Liver (tissue), 9 donors: ENCODE data around the gene MEAK7. TPM values are rescaled to one million over a fixed set of nuclear protein-coding genes. Genes with fewer than 3 reads are reported as not detected.

Source experiments
- DNase-seq: peaks from one replicate; pipeline ENCODE4 v3.0.0-alpha.2; 2017; ENCODE audit warnings: low spot score
- H3K27ac ChIP-seq, 2 donors: one replicate each; pipeline ENCODE4 v1.7.0; 2013; ENCODE audit warnings: inconsistent platforms in 2 of 2, low read length in 2 of 2, control low read depth in 1 of 2, low read depth in 1 of 2, mild to moderate bottlenecking in 1 of 2
- H3K27me3 ChIP-seq, 4 donors: one replicate each; pipeline versions ENCODE4 v1.6.1 to v1.7.0; 2013; ENCODE audit warnings: low read length in 3 of 4, inconsistent platforms in 1 of 4, mild to moderate bottlenecking in 1 of 4, moderate library complexity in 1 of 4; ENCODE audit not compliant: control insufficient read depth in 4 of 4, insufficient read depth in 4 of 4
- H3K36me3 ChIP-seq, 4 donors: one replicate each; pipeline versions ENCODE4 v1.6.1 to v1.7.0; 2013; ENCODE audit warnings: low read length in 3 of 4, mild to moderate bottlenecking in 3 of 4, low read depth in 1 of 4, moderate library complexity in 1 of 4; ENCODE audit not compliant: control insufficient read depth in 4 of 4, insufficient read depth in 3 of 4
- H3K4me1 ChIP-seq, 4 donors: one replicate each; pipeline versions ENCODE4 v1.6.1 to v1.7.0; 2013; ENCODE audit warnings: low read length in 3 of 4, mild to moderate bottlenecking in 3 of 4, moderate library complexity in 1 of 4; ENCODE audit not compliant: control insufficient read depth in 4 of 4, insufficient read depth in 4 of 4
- H3K4me3 ChIP-seq, 3 donors: one replicate each; pipeline versions ENCODE4 v1.6.1 to v1.7.0; 2013; ENCODE audit warnings: low read length in 3 of 3, control low read depth in 1 of 3, low read depth in 1 of 3, mild to moderate bottlenecking in 1 of 3
- H3K9ac ChIP-seq, 2 donors: one replicate each; pipeline ENCODE4 v1.7.0; 2013; ENCODE audit warnings: low read length in 2 of 2, mild to moderate bottlenecking in 2 of 2, moderate library complexity in 2 of 2, control low read depth in 1 of 2, low read depth in 1 of 2
- H3K9me3 ChIP-seq, 4 donors: one replicate each; pipeline versions ENCODE4 v1.6.1 to v1.7.0; 2013; ENCODE audit warnings: low read length in 3 of 4; ENCODE audit not compliant: control insufficient read depth in 4 of 4
- ATF3 ChIP-seq: IDR thresholded peaks from 2 replicates; pipeline ENCODE4 v1.6.1; 2016; ENCODE audit warnings: antibody characterized with exemption
- CTCF ChIP-seq: fragments of 150-350 bp; IDR thresholded peaks from 2 replicates; pipeline ENCODE4 v1.5.1; 2017; ENCODE audit warnings: improper control_type of control experiment, low read depth, low read length; ENCODE audit not compliant: missing input control
- EGR1 ChIP-seq, 2 donors: IDR thresholded peaks; 2 replicates each; pipeline ENCODE4 v1.6.1; 2016 to 2018; ENCODE audit warnings: antibody characterized with exemption in 2 of 2, low read depth in 2 of 2
- FOXA1 ChIP-seq: IDR thresholded peaks from 2 replicates; pipeline ENCODE4 v1.6.1; 2016; ENCODE audit warnings: antibody characterized with exemption
- FOXA2 ChIP-seq: IDR thresholded peaks from 2 replicates; pipeline ENCODE4 v1.6.1; 2016; ENCODE audit warnings: antibody characterized with exemption
- GABPA ChIP-seq, 2 donors: IDR thresholded peaks in 1 of 2; conservative IDR thresholded peaks in 1 of 2; 2 replicates each; pipeline ENCODE4 v1.6.1; 2016; ENCODE audit warnings: antibody characterized with exemption in 2 of 2, mild to moderate bottlenecking in 1 of 2, moderate library complexity in 1 of 2
- HNF4A ChIP-seq, 2 donors: conservative IDR thresholded peaks; 2 replicates each; pipeline ENCODE4 v1.6.1; 2016; ENCODE audit warnings: antibody characterized with exemption in 2 of 2, mild to moderate bottlenecking in 2 of 2
- JUND ChIP-seq, 2 donors: IDR thresholded peaks; 2 replicates each; pipeline ENCODE4 v1.6.1; 2016; ENCODE audit warnings: antibody characterized with exemption in 2 of 2
- NR2F2 ChIP-seq: IDR thresholded peaks from 2 replicates; pipeline ENCODE4 v1.6.1; 2016; ENCODE audit warnings: antibody characterized with exemption
- SP1 ChIP-seq: IDR thresholded peaks from 2 replicates; pipeline ENCODE4 v1.6.1; 2018; ENCODE audit warnings: antibody characterized with exemption, mild to moderate bottlenecking
- YY1 ChIP-seq: IDR thresholded peaks from 2 replicates; pipeline ENCODE4 v1.6.1; 2016; ENCODE audit warnings: antibody characterized with exemption, mild to moderate bottlenecking
- ZBTB33 ChIP-seq: IDR thresholded peaks from 2 replicates; pipeline ENCODE4 v1.6.1; 2016; ENCODE audit warnings: antibody characterized with exemption
- WGBS: extraction: QIAGEN DNeasy Blood & Tissue Kit; methylation state at CpG from one replicate; pipeline ENCODE4 v1.1.7; 2013; 5-methylcytosine and 5-hydroxymethylcytosine counted together
- polyA plus RNA-seq, 2 donors: library from polyadenylated mRNA; stranded (reverse) in 1 of 2; unstranded in 1 of 2; fragments of 200-250 nt in 1 of 2; fragments of >200 nt in 1 of 2; fragmentation: Nextera tagmentation in 1 of 2; extraction: Ambion mirVana in 1 of 2; gene quantifications; one replicate each; pipeline versions ENCODE4 v1.2.1 to v1.2.3, GENCODE V29; 2013 to 2015
- total RNA-seq, 2 donors: library from RNA; depleted of rRNA; stranded (reverse); fragments of >200 nt; gene quantifications; one replicate each; pipeline ENCODE4 v1.2.3, GENCODE V29; 2014
- donor health status: healthy.
- donor health status: healthy.
- donor health status: healthy.
- donor health status: healthy.
- donor health status: healthy.

The MEAK7 gene
- total and polyA plus RNA-seq, 4 donors, result 1.3 to 4.0 (median 2.2) TPM

GRCh38 chr16:84481051-84481735 lies 23.3 kb downstream of the MEAK7 start (continued):
- no peak for TF ChIP-seq CTCF
- no peak for TF ChIP-seq HNF4A (conservative IDR thresholded peaks at IDR 0.05)
- TF ChIP-seq JUND (IDR thresholded peaks at IDR 0.05), result no peak
- TF ChIP-seq ZBTB33, result no peak
- no peak for TF ChIP-seq EGR1 (IDR thresholded peaks at IDR 0.05; ENCODE audit: low read depth in 2 of 2)
- no peak for TF ChIP-seq NR2F2
- no peak for TF ChIP-seq FOXA2
- TF ChIP-seq FOXA1, result no peak

- no peak for DNase-seq
- 95% methylated on average over 16 of the region's 16 CpGs for WGBS
- no peak for TF ChIP-seq NR2F2
- TF ChIP-seq EGR1 (IDR thresholded peaks at IDR 0.05; ENCODE audit: low read depth in 2 of 2), result no peak
- no peak for TF ChIP-seq CTCF
- no peak for TF ChIP-seq GABPA (IDR thresholded peaks at IDR 0.05 in 1 of 2, conservative IDR thresholded peaks at IDR 0.05 in 1 of 2)
- no peak for TF ChIP-seq YY1
- TF ChIP-seq ATF3, result no peak
- no peak for TF ChIP-seq JUND (IDR thresholded peaks at IDR 0.05)
- no peak for TF ChIP-seq FOXA2
- TF ChIP-seq FOXA1, result no peak
- no peak for TF ChIP-seq SP1
- Histone ChIP-seq H3K9ac (no peak overlapping the region), H3K9me3 (no peaks in the 10 kb centered on the region), H3K36me3 (no peaks in the 10 kb centered on the region), H3K27me3 (no peaks in the 10 kb centered on the region), H3K4me1 (no peaks in the 10 kb centered on the region), H3K27ac (no peak overlapping the region), H3K4me3 (no peak overlapping the region)
Observed at GRCh38 chr16:84479716-84480450, 24.6 kb downstream of the MEAK7 start.
